GM19395 (cell line): ENCODE data around the gene PCED1B.
"Not testable (repeated sequence)": the region's sequence is repeated elsewhere in the genome, so short reads cannot be mapped to it uniquely, and the experiment has no call there.

ENCODE experiments used
- ATAC-seq: cut with Tn5 transposase; IDR thresholded peaks from one replicate; pipeline ENCODE4 v1.9.1; 2021; ENCODE audit warnings: mild to moderate bottlenecking, moderate library complexity; ENCODE audit not compliant: unreplicated experiment

The PCED1B gene

DNA sequence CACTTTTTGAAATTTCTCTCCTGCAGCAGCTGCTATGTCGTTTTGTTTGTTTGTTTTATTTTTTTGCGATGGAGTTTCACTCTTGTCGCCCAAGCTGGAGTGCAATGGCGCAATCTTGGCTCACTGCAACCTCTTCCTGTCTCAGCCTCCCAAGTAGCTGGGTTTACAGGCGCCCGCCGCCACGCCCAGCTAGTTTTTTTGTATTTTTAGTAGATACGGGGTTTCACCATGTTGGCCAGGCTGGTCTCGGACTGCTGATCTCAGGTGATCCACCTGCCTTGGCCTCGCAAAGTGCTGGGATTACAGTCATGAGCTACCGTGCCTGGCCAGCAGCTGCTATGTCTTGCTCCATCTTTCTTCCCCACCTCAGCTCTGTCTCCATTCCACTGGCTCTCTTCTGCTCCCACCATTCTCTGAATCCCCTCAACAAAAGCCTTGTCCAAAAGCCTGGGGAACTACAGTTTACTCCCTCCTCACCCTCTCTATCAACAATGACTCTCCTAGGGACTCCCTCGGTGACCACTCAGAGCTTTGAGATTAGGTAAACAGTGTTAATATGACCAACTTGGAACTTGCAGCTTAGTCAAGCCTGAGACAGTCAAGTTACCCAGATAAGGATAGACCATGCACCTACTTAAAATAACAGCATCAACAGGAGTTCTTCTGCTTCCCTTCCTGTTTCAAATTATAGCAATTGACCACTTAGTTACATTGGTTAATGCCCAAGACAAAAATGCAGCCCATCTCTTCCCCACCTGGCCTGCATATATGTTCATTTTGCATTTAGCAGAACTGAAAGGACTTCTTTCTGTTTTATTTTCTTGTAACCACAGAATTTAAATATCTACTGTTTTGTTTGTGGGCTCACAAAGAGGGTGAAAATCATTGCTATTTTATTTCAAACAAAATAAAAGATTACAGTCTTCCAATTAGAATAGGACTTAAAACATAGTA is 189.4 kb downstream of the PCED1B start:
- ATAC-seq, result peak; percentile 88

GRCh38 chr12:47269916-47270315 is 190.5 kb downstream of the PCED1B start:
- no peak for ATAC-seq

- ATAC-seq, result no peak
Observed at GRCh38 chr12:47270782-47271664, 191.6 kb downstream of the PCED1B start.

DNA sequence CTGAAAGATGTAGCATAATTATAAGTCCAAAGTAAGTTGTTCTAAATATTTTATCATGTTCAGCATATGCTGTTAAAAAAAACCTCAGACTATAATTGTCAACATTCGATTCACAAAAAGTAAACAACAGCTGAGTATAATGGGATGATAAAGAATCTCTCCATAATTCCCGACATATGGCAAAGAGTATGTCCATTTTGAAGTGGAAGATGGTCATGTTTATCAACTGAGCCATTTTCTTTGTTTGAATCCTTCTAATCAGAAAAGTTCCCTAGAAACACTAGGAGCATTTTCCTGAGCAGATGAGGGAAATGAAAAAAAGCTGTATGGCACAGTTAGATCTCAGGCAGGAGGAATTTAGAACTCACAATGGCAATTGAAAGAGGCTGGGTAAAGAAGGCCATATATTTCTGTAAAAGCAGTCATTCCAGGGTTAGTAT is 192.4 kb downstream of the PCED1B start:
- no peak for ATAC-seq

DNA sequence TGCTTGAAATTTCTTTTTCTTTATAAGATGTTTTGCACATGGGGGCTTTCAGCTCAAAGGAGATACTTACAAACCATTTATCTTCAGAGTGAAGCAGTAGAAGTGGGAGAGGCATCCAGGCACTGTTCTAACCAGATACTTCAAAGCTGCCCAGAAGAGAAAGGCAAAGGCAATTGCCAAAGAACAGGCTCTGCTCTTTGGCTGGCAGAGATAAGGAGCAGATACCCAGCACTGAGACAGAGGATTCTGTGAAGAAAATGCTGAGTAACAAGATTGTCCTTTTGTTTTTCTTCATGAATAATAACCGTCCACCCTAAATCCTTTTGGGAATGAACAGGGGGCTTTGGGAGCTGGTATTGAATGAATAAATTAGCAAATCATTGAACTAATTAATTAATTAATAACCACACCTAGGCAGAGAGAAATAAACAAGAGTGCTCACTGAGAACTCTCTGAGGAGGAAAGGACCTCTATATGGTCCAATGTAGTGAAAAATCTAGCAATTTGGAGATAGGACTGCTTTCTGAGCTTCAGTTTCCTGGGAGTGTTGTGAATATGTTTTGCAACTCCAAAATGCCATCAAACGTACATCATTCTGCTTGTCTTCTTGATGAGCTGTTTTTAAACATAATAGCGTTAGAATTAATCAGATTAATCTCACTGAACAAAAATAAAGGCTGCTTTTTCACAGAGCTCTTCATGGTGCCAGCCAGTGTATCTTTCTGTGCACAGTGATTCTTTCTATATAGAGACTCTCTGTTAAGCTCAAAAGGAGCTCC is 193.2 kb downstream of the PCED1B start:
- ATAC-seq, result no peak

DNA sequence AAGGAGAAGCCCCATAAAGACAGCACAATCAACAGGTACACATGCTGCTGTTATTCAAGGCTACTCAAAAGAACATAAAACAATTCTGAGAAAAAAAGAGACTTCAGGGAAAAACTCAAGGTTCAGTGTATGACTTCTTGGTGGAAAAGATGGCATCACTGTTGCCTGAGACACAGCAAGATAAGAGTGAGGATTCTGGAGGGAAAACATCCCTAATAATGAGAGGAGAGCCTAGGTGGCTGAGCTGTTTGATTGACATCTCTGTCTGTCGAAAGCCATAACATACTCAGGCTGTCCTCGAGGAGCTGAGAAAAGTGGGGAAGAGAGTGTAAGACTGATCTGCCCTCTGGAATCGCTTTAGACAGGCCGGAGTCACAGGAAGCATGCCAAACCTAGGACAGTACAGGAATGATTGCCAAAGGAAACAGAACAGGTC is 193.8 kb downstream of the PCED1B start:
- ATAC-seq, result no peak

GRCh38 chr12:47274760-47275159 is 195.3 kb downstream of the PCED1B start:
- no peak for ATAC-seq

- ATAC-seq, result no peak
Observed at GRCh38 chr12:47276253-47276620, 196.8 kb downstream of the PCED1B start.

GRCh38 chr12:47276621-47277309 is 197.3 kb downstream of the PCED1B start:
- ATAC-seq, result peak; percentile 94

DNA sequence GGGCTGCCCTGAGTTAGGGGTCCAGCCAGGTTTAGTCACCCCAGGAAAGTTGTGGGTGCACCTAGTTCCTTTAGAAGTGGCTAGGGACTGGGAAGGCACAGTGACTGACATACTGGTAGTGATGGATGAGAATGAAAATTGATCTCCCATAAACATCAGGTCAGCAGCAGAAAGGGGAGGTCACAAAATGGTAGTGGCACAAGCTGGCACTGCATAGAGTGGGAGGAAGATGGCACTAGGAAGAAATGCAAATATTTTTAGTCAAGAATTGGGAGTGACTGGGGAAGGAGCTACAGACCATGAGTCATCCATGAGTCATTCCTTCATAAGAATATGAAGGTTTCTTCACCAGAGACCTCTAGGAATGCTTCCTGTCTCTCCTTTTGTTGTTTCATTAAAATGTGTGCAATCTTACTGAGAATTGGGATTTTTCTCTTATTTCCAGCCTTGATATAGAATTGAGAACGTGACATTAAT is 198.6 kb downstream of the PCED1B start:
- ATAC-seq, result no peak

- not testable (repeated sequence) for ATAC-seq
Observed at GRCh38 chr12:47279758-47280157, 200.3 kb downstream of the PCED1B start.

DNA sequence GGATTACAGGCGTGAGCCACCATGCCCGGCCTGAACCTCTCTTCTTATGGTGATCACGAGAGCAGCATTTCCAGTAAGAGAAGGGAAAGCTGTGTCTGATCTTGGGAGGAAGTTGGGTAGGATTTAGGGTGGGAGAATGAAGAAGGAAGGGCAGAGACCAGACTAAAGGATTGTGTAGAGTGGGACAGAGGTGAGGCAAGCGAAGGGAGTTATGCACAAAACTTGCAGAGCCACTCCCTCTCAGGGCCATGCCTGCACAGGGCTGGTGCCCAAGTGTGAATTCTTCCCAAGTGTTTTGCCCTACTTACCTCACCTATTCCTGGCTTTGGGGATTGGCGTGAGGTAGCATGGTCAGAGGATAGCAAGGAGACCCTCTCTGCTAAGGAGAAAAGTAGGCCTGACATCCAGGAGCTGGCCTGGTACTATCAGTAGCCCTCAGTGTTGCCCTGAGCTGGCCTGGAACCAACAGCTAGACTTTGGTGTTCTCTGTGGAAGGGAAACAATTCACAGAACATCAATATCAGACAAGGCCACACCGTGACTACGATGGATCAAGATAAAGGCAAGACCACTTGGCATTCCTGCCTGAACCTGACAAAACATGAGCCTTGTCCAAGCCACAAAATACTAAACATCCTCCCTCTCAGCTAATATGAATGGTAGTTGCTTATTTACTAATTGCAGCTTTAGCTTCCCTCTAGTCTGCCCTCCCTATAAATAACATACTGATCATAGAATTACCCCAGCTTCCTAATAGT is 201.3 kb downstream of the PCED1B start:
- no peak for ATAC-seq

DNA sequence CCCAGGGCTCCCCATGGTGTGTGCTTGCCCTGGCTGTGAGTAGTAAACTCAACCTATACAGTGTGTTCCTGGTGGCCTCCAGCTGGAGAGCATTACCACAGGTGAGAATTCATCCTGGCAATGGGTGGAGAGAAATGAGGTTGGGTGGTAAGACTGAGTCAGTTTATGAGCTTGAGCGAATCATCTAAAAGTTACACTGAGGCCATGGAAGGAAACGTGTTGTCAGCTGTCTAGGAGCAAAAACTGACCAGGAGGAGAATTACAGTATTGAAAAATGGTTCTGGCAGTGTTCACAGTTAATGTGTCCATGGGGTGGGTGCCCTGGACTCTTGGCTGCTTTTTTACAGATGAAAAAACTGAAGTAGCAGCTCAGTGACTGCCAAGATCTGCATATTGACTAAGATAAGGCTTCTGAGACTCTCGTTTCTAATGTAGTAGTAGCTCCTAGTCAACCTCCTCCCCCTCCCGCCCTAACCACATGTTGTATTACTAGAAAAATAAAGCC is 202.3 kb downstream of the PCED1B start:
- no peak for ATAC-seq

DNA sequence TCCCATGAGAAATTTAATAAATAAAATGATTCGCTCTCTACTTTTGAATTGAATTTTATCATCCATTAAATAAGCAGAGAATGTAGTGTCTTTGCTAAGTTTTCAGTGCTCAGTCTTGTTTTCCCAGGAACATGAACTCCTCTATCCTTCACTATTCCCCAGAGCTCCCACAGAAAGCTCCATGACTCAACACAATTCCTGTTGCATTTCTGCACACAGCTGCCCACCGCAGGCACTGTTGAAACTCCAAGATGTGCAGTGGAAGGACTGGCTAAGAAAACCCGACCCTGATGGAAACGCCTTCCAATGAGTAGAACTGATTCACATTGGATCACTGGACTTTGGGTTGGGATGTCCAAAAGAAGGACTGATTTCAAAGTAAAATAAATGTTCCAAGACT is 202.8 kb downstream of the PCED1B start:
- ATAC-seq, result no peak
